Glutamatergic neuron (in vitro differentiated cells): ENCODE data around the gene KCND1. TPM values are rescaled to one million over a fixed set of nuclear protein-coding genes. Genes with fewer than 3 reads are reported as not detected.
A peak's percentile ranks its signal among the peaks of the same experiment; 100 is the strongest.

ENCODE experiments used
- DNase-seq: peaks from one replicate; pipeline ENCODE4 v3.0.0; 2022
- H3K27ac Mint-ChIP-seq: one replicate; pipeline ENCODE4 v1.8.0; 2020; ENCODE audit warnings: mild to moderate bottlenecking, mixed read lengths, inconsistent platforms; ENCODE audit not compliant: unreplicated experiment
- H3K27me3 Mint-ChIP-seq: one replicate; pipeline ENCODE4 v1.8.0; 2020; ENCODE audit warnings: mild to moderate bottlenecking, moderate library complexity, mixed read lengths, inconsistent platforms; ENCODE audit not compliant: unreplicated experiment
- H3K36me3 Mint-ChIP-seq: one replicate; pipeline ENCODE4 v1.8.0; 2020; ENCODE audit warnings: mild to moderate bottlenecking, mixed read lengths, inconsistent platforms; ENCODE audit not compliant: unreplicated experiment
- H3K4me1 Mint-ChIP-seq: one replicate; pipeline ENCODE4 v1.8.0; 2020; ENCODE audit warnings: mild to moderate bottlenecking, low read depth, mixed read lengths, inconsistent platforms; ENCODE audit not compliant: unreplicated experiment
- H3K4me3 Mint-ChIP-seq: one replicate; pipeline ENCODE4 v1.8.0; 2020; ENCODE audit warnings: mild to moderate bottlenecking, mixed read lengths, inconsistent platforms; ENCODE audit not compliant: unreplicated experiment
- H3K9me3 Mint-ChIP-seq: one replicate; pipeline ENCODE4 v1.8.0; 2020; ENCODE audit warnings: mild to moderate bottlenecking, moderate library complexity, mixed read lengths, inconsistent platforms; ENCODE audit not compliant: unreplicated experiment
- CTCF ChIP-seq: fragments of 200-600 bp; sonication (generic); IDR thresholded peaks from one replicate; pipeline ENCODE4 v1.5.0; 2021; ENCODE audit not compliant: partially characterized antibody, unreplicated experiment
- total RNA-seq: library from RNA; stranded (reverse); fragmentation: NEBNext Ultra II Directional; extraction: Animal tissue kit (Norgen Biotek cat#: 25700); gene quantifications from one replicate; pipeline ENCODE4 v1.2.1, GENCODE V29; 2021; ENCODE audit not compliant: unreplicated experiment

Gene KCND1
- total RNA-seq, 1 donor from 2014 or later = 7.2 TPM

- Mint-ChIP-seq H3K4me1 (peaks cover 5% of the 10 kb centered on the region), H3K4me3 (peak within 1 kb of the TSS; percentile 92), H3K27ac (peak within 1 kb of the TSS; percentile 93), H3K9me3 (peaks cover 1% of the 10 kb centered on the region), H3K36me3 (no peaks in the 10 kb centered on the region), H3K27me3 (peaks cover 1% of the 10 kb centered on the region)
- no peak for TF ChIP-seq CTCF
- DNase-seq = peak; percentile 75
These were observed 30.7 kb upstream of the KCND1 start, which contains the start of gene GRIPAP1 for GRCh38 chrX:49002091-49002935. TSS of gene GRIPAP1 (minus strand) at chrX:49002264. CDS start at chrX:49002229, 35 bp downstream.

DNA sequence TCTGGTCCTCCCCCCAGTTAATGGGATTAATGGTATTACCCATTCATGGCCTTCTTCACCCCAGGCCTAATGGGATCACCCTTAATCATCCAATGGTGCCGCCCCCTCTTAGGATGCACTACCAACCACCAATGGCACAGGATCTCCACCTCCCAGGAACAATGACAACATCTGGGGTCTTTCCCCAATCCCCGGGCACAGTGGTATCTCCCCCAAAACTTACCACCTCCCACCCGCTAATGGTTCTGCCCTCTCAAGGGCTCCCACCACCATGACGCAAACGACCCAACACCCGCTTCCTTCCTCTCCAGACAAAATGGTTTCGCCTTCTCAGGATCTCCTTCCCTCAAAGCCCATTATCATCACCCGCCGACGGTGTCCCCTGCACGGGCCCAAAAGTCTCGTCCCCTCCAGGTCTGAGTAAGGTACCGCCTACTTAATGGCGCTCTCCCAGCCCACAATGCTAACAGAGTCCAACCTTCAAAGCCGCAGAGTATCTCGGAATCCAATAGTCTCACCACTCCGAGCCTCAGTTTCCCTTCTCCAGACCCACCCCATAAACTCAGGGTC lies 30.0 kb upstream of the KCND1 start:
- H3K27ac Mint-ChIP-seq = peak overlapping the region; percentile 93
- peaks cover 1% of the 10 kb centered on the region for H3K9me3 Mint-ChIP-seq
- DNase-seq = peak; percentile 29
- peak overlapping the region; percentile 92 for H3K4me3 Mint-ChIP-seq
- peaks cover 5% of the 10 kb centered on the region for H3K4me1 Mint-ChIP-seq
- H3K27me3 Mint-ChIP-seq = peaks cover 1% of the 10 kb centered on the region
- TF ChIP-seq CTCF = no peak
- H3K36me3 Mint-ChIP-seq = no peaks in the 10 kb centered on the region

- peaks cover 1% of the 10 kb centered on the region for H3K9me3 Mint-ChIP-seq
- no peaks in the 10 kb centered on the region for H3K36me3 Mint-ChIP-seq
- DNase-seq = no peak
- no peak overlapping the region for H3K27ac Mint-ChIP-seq
- H3K4me3 Mint-ChIP-seq = peak overlapping the region; percentile 92
- no peak for TF ChIP-seq CTCF
- H3K4me1 Mint-ChIP-seq = peaks cover 5% of the 10 kb centered on the region
- peaks cover 1% of the 10 kb centered on the region for H3K27me3 Mint-ChIP-seq
These were observed 29.0 kb upstream of the KCND1 start for GRCh38 chrX:49000636-49001035.

- Mint-ChIP-seq H3K36me3 (no peaks in the 10 kb centered on the region), H3K27me3 (peaks cover 1% of the 10 kb centered on the region), H3K4me1 (peaks cover 5% of the 10 kb centered on the region), H3K9me3 (peaks cover 1% of the 10 kb centered on the region), H3K27ac (no peak overlapping the region), H3K4me3 (no peak overlapping the region)
- TF ChIP-seq CTCF = no peak
- DNase-seq = no peak
These were observed 27.4 kb upstream of the KCND1 start for GRCh38 chrX:48999030-48999429.

GRCh38 chrX:48998391-48998790 lies 26.7 kb upstream of the KCND1 start:
- H3K27me3 Mint-ChIP-seq = peaks cover 1% of the 10 kb centered on the region
- H3K27ac Mint-ChIP-seq = no peak overlapping the region
- DNase-seq = no peak
- H3K9me3 Mint-ChIP-seq = peaks cover 1% of the 10 kb centered on the region
- no peak for TF ChIP-seq CTCF
- no peaks in the 10 kb centered on the region for H3K36me3 Mint-ChIP-seq
- H3K4me3 Mint-ChIP-seq = no peak overlapping the region
- H3K4me1 Mint-ChIP-seq = peaks cover 5% of the 10 kb centered on the region
